ENCODE data around the gene SCMH1. TPM values are rescaled to one million over a fixed set of nuclear protein-coding genes. Genes with fewer than 3 reads are reported as not detected.

SCMH1 gene
- polyA plus RNA-seq, 1 donor from 2014 or later = 23.0 TPM

GRCh38 chr1:41003640-41004220 lies 238.4 kb downstream of the SCMH1 start:
- Histone ChIP-seq H3K9me3 (ENCODE audit: low read length) (no peaks in the 10 kb centered on the region), H4K20me1 (ENCODE audit: insufficient read depth) (no peaks in the 10 kb centered on the region), H3F3A (ENCODE audit: insufficient read depth, low read length, poor library complexity, severe bottlenecking) (no peaks in the 10 kb centered on the region), H3K36me3 (ENCODE audit: insufficient read depth, low read length) (peaks cover 32% of the 10 kb centered on the region), H3K27ac (ENCODE audit: low read length) (no peak overlapping the region), H3K79me2 (replicated peaks; ENCODE audit: insufficient read depth, low read length) (no peaks in the 10 kb centered on the region), H3K9me2 (ENCODE audit: insufficient read depth, low read length) (no peaks in the 10 kb centered on the region), H3K9ac (ENCODE audit: low read length) (no peak overlapping the region), H3K27me3 (ENCODE audit: insufficient read depth, low read depth, low read length) (no peaks in the 10 kb centered on the region), H3K4me3 (ENCODE audit: low read length) (no peak overlapping the region), H3K4me2 (ENCODE audit: low read length) (no peak overlapping the region), H2AFZ (ENCODE audit: low read depth, low read length) (no peak overlapping the region)
- TF ChIP-seq POLR2AphosphoS5 (IDR thresholded peaks at IDR 0.05) (no peak), EP300 (conservative IDR thresholded peaks at IDR 0.05; ENCODE audit: poor library complexity, severe bottlenecking) (no peak), REST (IDR thresholded peaks at IDR 0.05; ENCODE audit: borderline replicate concordance) (no peak), CTCF (IDR thresholded peaks at IDR 0.05; ENCODE audit: poor library complexity, severe bottlenecking) (no peak), TAF1 (IDR thresholded peaks at IDR 0.05; ENCODE audit: low read depth) (no peak)

GRCh38 chr1:41003127-41003639 lies 238.9 kb downstream of the SCMH1 start:
- H3K79me2 ChIP-seq (replicated peaks; ENCODE audit: insufficient read depth, low read length) = no peaks in the 10 kb centered on the region
- H3K27me3 ChIP-seq (ENCODE audit: insufficient read depth, low read depth, low read length) = no peaks in the 10 kb centered on the region
- H3K9me2 ChIP-seq (ENCODE audit: insufficient read depth, low read length) = no peaks in the 10 kb centered on the region
- no peaks in the 10 kb centered on the region for H3K9me3 ChIP-seq (ENCODE audit: low read length)
- H3K27ac ChIP-seq (ENCODE audit: low read length) = no peak overlapping the region
- H3K36me3 ChIP-seq (ENCODE audit: insufficient read depth, low read length) = peaks cover 30% of the 10 kb centered on the region
- TF ChIP-seq POLR2AphosphoS5 (IDR thresholded peaks at IDR 0.05) (no peak), CTCF (IDR thresholded peaks at IDR 0.05; ENCODE audit: poor library complexity, severe bottlenecking) (no peak), MXI1 (conservative IDR thresholded peaks at IDR 0.05; ENCODE audit: poor library complexity, severe bottlenecking) (no peak), RAD21 (conservative IDR thresholded peaks at IDR 0.05) (no peak)
- no peak overlapping the region for H3K4me2 ChIP-seq (ENCODE audit: low read length)
- H3K9ac ChIP-seq (ENCODE audit: low read length) = no peak overlapping the region
- no peaks in the 10 kb centered on the region for H3F3A ChIP-seq (ENCODE audit: insufficient read depth, low read length, poor library complexity, severe bottlenecking)
- H3K4me3 ChIP-seq (ENCODE audit: low read length) = no peak overlapping the region
- no peaks in the 10 kb centered on the region for H4K20me1 ChIP-seq (ENCODE audit: insufficient read depth)
- H2AFZ ChIP-seq (ENCODE audit: low read depth, low read length) = no peak overlapping the region

All from neural cell (in vitro differentiated cells).